A549 (cell line): ENCODE data around the gene UBAC2. TPM values are rescaled to one million over a fixed set of nuclear protein-coding genes. Genes with fewer than 3 reads are reported as not detected.

Source experiments
- ATAC-seq, 2 experiments: fragments of 200-7000 bp in 1 of 2; fragments of >200 bp in 1 of 2; cut with Nextera tagmentation in 1 of 2; cut with Tn5 transposase in 1 of 2; 3 replicates each; pipeline versions ENCODE4 v1.8.0 to v1.9.1; 2018 to 2020; ENCODE audit warnings: mild to moderate bottlenecking in 1 of 2, moderate library complexity in 1 of 2
- CTCF ChIA-PET: fragments of 300-600 bp; sonication (Branson Sonifier 250); formaldehyde crosslinking; extraction: SDS; loops from one replicate; lab custom pipeline; 2021; ENCODE audit warnings: antibody characterized with exemption, inconsistent platforms; lab: Yijun Ruan, JAX
- POLR2A ChIA-PET: fragments of 350-600 bp; formaldehyde crosslinking; extraction: SDS; loops from one replicate; lab custom pipeline; 2021; ENCODE audit warnings: antibody characterized with exemption, inconsistent platforms; lab: Yijun Ruan, JAX
- DNase-seq, 2 experiments: peaks; one replicate each; pipeline versions ENCODE4 v3.0.0 to v3.0.0-alpha.2; 2011 to 2016; ENCODE audit warnings: low read depth in 1 of 2, low spot score in 1 of 2
- FAIRE-seq: peaks from 2 replicates; lab custom pipeline; 2011; peaks lifted over from hg19 to GRCh38; lab: Jason Lieb, UNC
- H3K27ac ChIP-seq, 2 experiments: fragments of >200 bp; sonication (Bioruptor Twin); formaldehyde crosslinking; 3 replicates each; pipeline ENCODE4 v1.5.1; 2016 to 2017
- H3K4me1 ChIP-seq: fragments of >200 bp; sonication (Bioruptor Twin); formaldehyde crosslinking; 3 replicates; pipeline ENCODE4 v1.6.1; 2016
- H3K4me2 ChIP-seq: fragments of >200 bp; sonication (Bioruptor Twin); formaldehyde crosslinking; 3 replicates; pipeline ENCODE4 v1.6.1; 2016
- H3K4me3 ChIP-seq: fragments of >200 bp; sonication (Bioruptor Twin); formaldehyde crosslinking; 3 replicates; pipeline ENCODE4 v1.5.1; 2016
- H3K9me3 ChIP-seq: fragments of >200 bp; sonication (Bioruptor Twin); formaldehyde crosslinking; 3 replicates; pipeline ENCODE4 v1.6.1; 2016
- CBX2 ChIP-seq: fragments of 200-600 bp; sonication (generic); IDR thresholded peaks from 2 replicates; pipeline ENCODE4 v1.6.1; 2016; ENCODE audit warnings: low read depth, mild to moderate bottlenecking, borderline replicate concordance
- CHD2 ChIP-seq: fragments of 150-350 bp; IDR thresholded peaks from 2 replicates; pipeline ENCODE4 v1.6.1; 2014; ENCODE audit warnings: low read length; ENCODE audit not compliant: partially characterized antibody
- EHMT2 ChIP-seq: fragments of 200-600 bp; sonication (generic); IDR thresholded peaks from 2 replicates; pipeline ENCODE4 v1.6.1; 2016; ENCODE audit warnings: antibody characterized with exemption, low read depth, mild to moderate bottlenecking, moderate library complexity
- EP300 ChIP-seq, 2 experiments: fragments of >200 bp; sonication (Bioruptor Twin); formaldehyde crosslinking; IDR thresholded peaks; 2 replicates in 1 of 2; 3 replicates in 1 of 2; pipeline ENCODE4 v1.6.1; 2016 to 2017
- ESRRA ChIP-seq: fragments of 150-350 bp; IDR thresholded peaks from 2 replicates; pipeline ENCODE4 v1.6.1; 2014; ENCODE audit warnings: mild to moderate bottlenecking, low read length, borderline replicate concordance
- HOXA7 ChIP-seq: fragments of 250-450 bp; sonication (Bioruptor Pico); IDR thresholded peaks from 2 replicates; pipeline ENCODE4 v1.5.0; 2020; ENCODE audit warnings: mild to moderate bottlenecking, moderate library complexity
- HOXB13 ChIP-seq: fragments of 250-450 bp; sonication (Bioruptor Pico); IDR thresholded peaks from 2 replicates; pipeline ENCODE4 v1.5.0; 2020; ENCODE audit warnings: low read depth, mild to moderate bottlenecking, moderate library complexity
- JUN ChIP-seq, 2 experiments: fragments of >200 bp; sonication (Bioruptor Twin); formaldehyde crosslinking; IDR thresholded peaks; 2 replicates in 1 of 2; 3 replicates in 1 of 2; pipeline ENCODE4 v1.6.1; 2016 to 2017
- KDM1A ChIP-seq: fragments of 200-600 bp; sonication (generic); IDR thresholded peaks from 2 replicates; pipeline ENCODE4 v1.6.1; 2016; ENCODE audit warnings: low read depth, mild to moderate bottlenecking
- MAFK ChIP-seq: fragments of 450-650 bp; IDR thresholded peaks from 2 replicates; pipeline ENCODE4 v1.6.1; 2014; ENCODE audit not compliant: partially characterized antibody
- MYC ChIP-seq: IDR thresholded peaks from 2 replicates; pipeline ENCODE4 v1.6.1; 2012; ENCODE audit warnings: mild to moderate bottlenecking, inconsistent platforms, low read length, improper control_type of control experiment, borderline replicate concordance
- NPAS2 ChIP-seq: fragments of 250-450 bp; sonication (Bioruptor Pico); IDR thresholded peaks from 2 replicates; pipeline ENCODE4 v1.8.0; 2022; ENCODE audit warnings: mild to moderate bottlenecking, moderate library complexity, borderline replicate concordance
- POLR2AphosphoS2 ChIP-seq: conservative IDR thresholded peaks from 2 replicates; pipeline ENCODE4 v1.6.1; 2012; ENCODE audit warnings: low read length, improper control_type of control experiment, inconsistent platforms
- RAD21 ChIP-seq, 2 experiments: fragments of >200 bp in 1 of 2; sonication (Bioruptor Twin) in 1 of 2; formaldehyde crosslinking in 1 of 2; IDR thresholded peaks in 1 of 2; conservative IDR thresholded peaks in 1 of 2; 2 replicates in 1 of 2; 3 replicates in 1 of 2; pipeline ENCODE4 v1.6.1; 2012 to 2018; ENCODE audit warnings: inconsistent platforms in 1 of 2
- SREBF2 ChIP-seq: fragments of 450-650 bp; IDR thresholded peaks from 2 replicates; pipeline ENCODE4 v1.6.1; 2014; ENCODE audit warnings: mild to moderate bottlenecking, moderate library complexity
- TFCP2L1 ChIP-seq: fragments of 250-450 bp; sonication (Bioruptor Pico); IDR thresholded peaks from 2 replicates; pipeline ENCODE4 v1.5.0; 2021; ENCODE audit warnings: mild to moderate bottlenecking
- USF2 ChIP-seq: fragments of 450-650 bp; IDR thresholded peaks from 2 replicates; pipeline ENCODE4 v1.6.1; 2014; ENCODE audit warnings: antibody characterized with exemption
- ZC3H11A ChIP-seq: fragments of 450-650 bp; IDR thresholded peaks from 2 replicates; pipeline ENCODE4 v1.6.1; 2014; ENCODE audit warnings: antibody characterized with exemption, mild to moderate bottlenecking
- ZFP36 ChIP-seq: fragments of 450-650 bp; IDR thresholded peaks from 2 replicates; pipeline ENCODE4 v1.6.1; 2014; ENCODE audit warnings: borderline replicate concordance; ENCODE audit not compliant: partially characterized antibody
- ZNF302 ChIP-seq: fragments of 250-450 bp; sonication (Bioruptor Pico); IDR thresholded peaks from 2 replicates; pipeline ENCODE4 v1.9.0; 2021; ENCODE audit warnings: inconsistent platforms, mild to moderate bottlenecking, moderate library complexity
- ZSCAN20 ChIP-seq: fragments of 250-450 bp; sonication (Bioruptor Pico); IDR thresholded peaks from 2 replicates; pipeline ENCODE4 v1.8.0; 2022; ENCODE audit warnings: mild to moderate bottlenecking, moderate library complexity
- WGBS: methylation state at CpG from one replicate; pipeline ENCODE4 v1.1.6; 2017; ENCODE audit errors: missing lambda C conversion rate; 5-methylcytosine and 5-hydroxymethylcytosine counted together
- polyA plus RNA-seq, 4 experiments: library from polyadenylated mRNA; depleted of rRNA in 3 of 4; stranded (reverse); fragments of >200 nt; fragmentation: RNase III in 1 of 4; extraction: RNeasy Plus Mini Kit Qiagen cat#74134 plus additional on column Dnase treatment in 1 of 4; gene quantifications; 2 replicates in 3 of 4; 3 replicates in 1 of 4; pipeline ENCODE4 v1.2.3, GENCODE V29; 2011 to 2017
- TF ChIP-seq, protein P1 (sequence below): fragments of >200 bp; sonication (Bioruptor Twin); formaldehyde crosslinking; IDR thresholded peaks from 3 replicates; pipeline ENCODE4 v1.5.1; 2016
- TF ChIP-seq, protein P2 (sequence below): IDR thresholded peaks from 2 replicates; pipeline ENCODE4 v1.6.1; 2012; ENCODE audit warnings: low read depth, borderline replicate concordance
- TF ChIP-seq, protein P3 (sequence below): fragments of >200 bp; sonication (Bioruptor Twin); formaldehyde crosslinking; IDR thresholded peaks from 3 replicates; pipeline ENCODE4 v1.6.1; 2016

UBAC2 gene
- polyA plus RNA-seq, 2 of the 4 experiments (the other 2 are of a cell fraction) = 61.6 to 103 TPM

- ChIA-PET POLR2A (no interaction called here), CTCF (no interaction called here)
- H3K4me3 ChIP-seq = no peak overlapping the region
- no peak for TF ChIP-seq RAD21 (conservative IDR thresholded peaks at IDR 0.05 in 1 of 2, IDR thresholded peaks at IDR 0.05 in 1 of 2)
- TF ChIP-seq POLR2AphosphoS2 = no peak
- TF ChIP-seq KDM1A = no peak
- TF ChIP-seq HOXB13 (CRISPR knock-in tag) = no peak
- TF ChIP-seq ZNF302 = no peak
- no peak for TF ChIP-seq MYC
- DNase-seq (no peak), ATAC-seq (no peak), FAIRE-seq (no peak)
- H3K9me3 ChIP-seq = no peaks in the 10 kb centered on the region
- WGBS = 89% methylated on average over 6 of the region's 6 CpGs
- no peaks in the 10 kb centered on the region for H3K4me1 ChIP-seq
- H3K4me2 ChIP-seq = no peak overlapping the region
- H3K27ac ChIP-seq = no peak overlapping the region
Observed at GRCh38 chr13:99344610-99345208, 144.1 kb downstream of the UBAC2 start.

GRCh38 chr13:99345345-99345744 lies 144.7 kb downstream of the UBAC2 start:
- H3K27ac ChIP-seq = no peak overlapping the region
- no peaks in the 10 kb centered on the region for H3K9me3 ChIP-seq
- no peak overlapping the region for H3K4me3 ChIP-seq
- no peaks in the 10 kb centered on the region for H3K4me1 ChIP-seq
- ChIA-PET POLR2A (no interaction called here), CTCF (no interaction called here)
- 83% methylated on average over 5 of the region's 5 CpGs for WGBS
- no peak for FAIRE-seq
- no peak for DNase-seq
- no peak for TF ChIP-seq ZC3H11A
- no peak for TF ChIP-seq USF2
- TF ChIP-seq CBX2 = no peak
- no peak overlapping the region for H3K4me2 ChIP-seq
- no peak for ATAC-seq

GRCh38 chr13:99346335-99347042 lies 145.8 kb downstream of the UBAC2 start:
- TF ChIP-seq MAFK (no peak), NPAS2 (CRISPR knock-in tag) (no peak), ZFP36 (no peak), EP300 (IDR thresholded peaks at IDR 0.05) (no peak), EHMT2 (no peak), RAD21 (conservative IDR thresholded peaks at IDR 0.05 in 1 of 2, IDR thresholded peaks at IDR 0.05 in 1 of 2) (no peak), ZSCAN20 (CRISPR knock-in tag) (no peak), HOXA7 (no peak), SREBF2 (no peak), JUN (IDR thresholded peaks at IDR 0.05) (no peak), ESRRA (no peak), HOXB13 (CRISPR knock-in tag) (no peak), TFCP2L1 (CRISPR knock-in tag) (no peak), POLR2AphosphoS2 (no peak), CHD2 (no peak)
- TF ChIP-seq, protein P1, sequence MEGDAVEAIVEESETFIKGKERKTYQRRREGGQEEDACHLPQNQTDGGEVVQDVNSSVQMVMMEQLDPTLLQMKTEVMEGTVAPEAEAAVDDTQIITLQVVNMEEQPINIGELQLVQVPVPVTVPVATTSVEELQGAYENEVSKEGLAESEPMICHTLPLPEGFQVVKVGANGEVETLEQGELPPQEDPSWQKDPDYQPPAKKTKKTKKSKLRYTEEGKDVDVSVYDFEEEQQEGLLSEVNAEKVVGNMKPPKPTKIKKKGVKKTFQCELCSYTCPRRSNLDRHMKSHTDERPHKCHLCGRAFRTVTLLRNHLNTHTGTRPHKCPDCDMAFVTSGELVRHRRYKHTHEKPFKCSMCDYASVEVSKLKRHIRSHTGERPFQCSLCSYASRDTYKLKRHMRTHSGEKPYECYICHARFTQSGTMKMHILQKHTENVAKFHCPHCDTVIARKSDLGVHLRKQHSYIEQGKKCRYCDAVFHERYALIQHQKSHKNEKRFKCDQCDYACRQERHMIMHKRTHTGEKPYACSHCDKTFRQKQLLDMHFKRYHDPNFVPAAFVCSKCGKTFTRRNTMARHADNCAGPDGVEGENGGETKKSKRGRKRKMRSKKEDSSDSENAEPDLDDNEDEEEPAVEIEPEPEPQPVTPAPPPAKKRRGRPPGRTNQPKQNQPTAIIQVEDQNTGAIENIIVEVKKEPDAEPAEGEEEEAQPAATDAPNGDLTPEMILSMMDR = no peak
- TF ChIP-seq, protein P2, sequence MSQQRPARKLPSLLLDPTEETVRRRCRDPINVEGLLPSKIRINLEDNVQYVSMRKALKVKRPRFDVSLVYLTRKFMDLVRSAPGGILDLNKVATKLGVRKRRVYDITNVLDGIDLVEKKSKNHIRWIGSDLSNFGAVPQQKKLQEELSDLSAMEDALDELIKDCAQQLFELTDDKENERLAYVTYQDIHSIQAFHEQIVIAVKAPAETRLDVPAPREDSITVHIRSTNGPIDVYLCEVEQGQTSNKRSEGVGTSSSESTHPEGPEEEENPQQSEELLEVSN = no peak
- TF ChIP-seq, protein P3, sequence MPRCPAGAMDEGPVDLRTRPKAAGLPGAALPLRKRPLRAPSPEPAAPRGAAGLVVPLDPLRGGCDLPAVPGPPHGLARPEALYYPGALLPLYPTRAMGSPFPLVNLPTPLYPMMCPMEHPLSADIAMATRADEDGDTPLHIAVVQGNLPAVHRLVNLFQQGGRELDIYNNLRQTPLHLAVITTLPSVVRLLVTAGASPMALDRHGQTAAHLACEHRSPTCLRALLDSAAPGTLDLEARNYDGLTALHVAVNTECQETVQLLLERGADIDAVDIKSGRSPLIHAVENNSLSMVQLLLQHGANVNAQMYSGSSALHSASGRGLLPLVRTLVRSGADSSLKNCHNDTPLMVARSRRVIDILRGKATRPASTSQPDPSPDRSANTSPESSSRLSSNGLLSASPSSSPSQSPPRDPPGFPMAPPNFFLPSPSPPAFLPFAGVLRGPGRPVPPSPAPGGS = no peak
- DNase-seq (no peak), FAIRE-seq (no peak), ATAC-seq (no peak)
- H3K9me3 ChIP-seq = no peaks in the 10 kb centered on the region
- no peak overlapping the region for H3K4me3 ChIP-seq
- no peak overlapping the region for H3K4me2 ChIP-seq
- ChIA-PET CTCF (no interaction called here), POLR2A (no interaction called here)
- no peaks in the 10 kb centered on the region for H3K4me1 ChIP-seq
- no peak overlapping the region for H3K27ac ChIP-seq
- 90% methylated on average over 11 of the region's 11 CpGs for WGBS
